IPS-NIHi11 (cell line): ENCODE data around the gene ACACB.

Experiments
- DNase-seq: peaks from one replicate; pipeline ENCODE4 v3.0.0; 2012; ENCODE audit warnings: mixed read lengths, low spot score

Gene ACACB

DNA sequence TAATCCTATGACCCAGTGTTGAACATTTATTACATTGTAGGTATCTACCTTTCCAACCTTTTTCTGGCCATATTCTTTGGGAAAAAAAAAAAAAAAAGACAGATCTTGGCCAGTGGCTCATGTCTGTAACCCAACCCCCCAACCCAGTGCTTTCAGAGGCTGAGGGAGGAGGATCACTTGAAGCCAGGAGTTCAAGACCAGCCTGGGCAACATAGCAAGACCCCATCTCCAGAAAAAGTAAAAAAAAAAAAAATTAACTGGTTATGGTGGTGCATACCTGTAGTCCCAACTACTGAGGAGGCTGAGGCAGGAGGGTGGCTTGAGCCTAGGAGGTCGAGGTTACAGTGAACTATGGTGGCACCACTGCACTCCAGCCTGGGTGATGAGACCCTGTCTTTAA is 58.1 kb downstream of the ACACB start:
- no peak for DNase-seq

DNA sequence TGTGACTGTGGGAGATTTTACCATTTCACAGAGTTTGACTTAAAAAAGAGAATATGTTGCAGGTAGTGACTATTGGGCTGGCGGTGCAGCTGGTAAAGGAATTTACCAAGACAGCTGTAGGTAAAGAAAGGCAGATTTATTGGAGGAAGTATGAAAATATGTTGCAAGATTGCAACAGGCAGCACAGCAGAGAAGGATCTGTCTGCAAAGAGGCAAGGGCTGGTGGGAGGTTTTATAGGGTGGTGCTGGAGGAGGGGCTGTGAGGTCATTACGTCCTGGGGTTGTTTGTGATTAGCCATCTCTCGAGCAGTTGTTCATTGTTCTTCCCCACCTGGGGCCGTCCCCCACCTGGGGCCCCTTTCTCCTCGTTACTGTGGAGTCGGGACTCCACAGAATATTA is 62.1 kb downstream of the ACACB start:
- no peak for DNase-seq

DNA sequence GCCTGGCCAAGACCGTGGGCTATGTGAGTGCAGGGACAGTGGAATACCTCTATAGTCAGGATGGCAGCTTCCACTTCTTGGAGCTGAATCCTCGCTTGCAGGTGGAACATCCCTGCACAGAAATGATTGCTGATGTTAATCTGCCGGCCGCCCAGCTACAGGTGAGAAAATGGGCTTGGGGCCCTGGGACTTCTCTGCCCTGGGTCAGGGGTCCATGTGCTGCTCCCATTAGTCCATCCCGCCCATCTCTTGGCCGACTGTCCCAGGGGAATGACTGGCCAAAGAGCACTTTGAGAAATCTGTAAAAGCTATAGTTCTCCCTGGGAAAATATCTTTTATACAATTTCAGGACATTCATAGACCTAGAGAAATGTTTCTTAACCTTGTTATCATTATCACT is 63.5 kb downstream of the ACACB start:
- no peak for DNase-seq

DNA sequence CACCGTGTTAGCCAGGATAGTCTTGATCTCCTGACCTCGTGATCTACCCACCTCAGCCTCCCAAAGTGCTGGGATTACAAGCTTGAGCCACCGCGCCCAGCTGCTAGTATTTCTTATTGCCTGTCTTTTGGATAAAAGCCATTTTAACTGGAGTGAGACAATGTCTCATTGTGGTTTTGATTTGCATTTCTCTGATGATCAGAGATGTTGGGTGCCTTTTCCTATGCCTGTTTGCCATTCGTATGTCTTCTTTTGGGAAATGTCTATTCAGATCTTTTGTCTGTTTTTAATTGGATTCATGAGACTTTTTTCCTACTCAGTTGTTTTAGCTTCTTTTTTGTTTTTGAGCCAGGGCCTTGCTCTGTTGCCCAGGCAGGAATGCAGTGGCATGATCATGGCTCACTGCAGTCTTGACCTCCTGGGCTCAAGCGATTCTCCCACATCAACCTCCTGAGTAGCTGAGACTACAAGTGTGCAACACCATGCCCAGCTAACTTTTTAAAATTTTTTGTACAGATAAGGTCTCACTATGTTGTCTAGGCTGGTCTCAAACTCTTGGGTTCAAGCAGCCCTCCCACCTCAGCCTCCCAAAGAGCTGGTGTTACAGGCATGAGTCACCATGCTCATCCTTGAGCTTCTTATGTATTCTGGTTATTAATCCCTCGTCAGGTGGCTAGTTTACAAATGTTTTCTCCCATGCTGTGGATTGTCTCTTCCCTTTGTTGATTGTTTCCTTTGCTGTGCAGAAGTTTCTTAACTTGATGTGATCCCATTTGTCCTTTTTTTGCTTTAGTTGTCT is 65.9 kb downstream of the ACACB start:
- no peak for DNase-seq

DNA sequence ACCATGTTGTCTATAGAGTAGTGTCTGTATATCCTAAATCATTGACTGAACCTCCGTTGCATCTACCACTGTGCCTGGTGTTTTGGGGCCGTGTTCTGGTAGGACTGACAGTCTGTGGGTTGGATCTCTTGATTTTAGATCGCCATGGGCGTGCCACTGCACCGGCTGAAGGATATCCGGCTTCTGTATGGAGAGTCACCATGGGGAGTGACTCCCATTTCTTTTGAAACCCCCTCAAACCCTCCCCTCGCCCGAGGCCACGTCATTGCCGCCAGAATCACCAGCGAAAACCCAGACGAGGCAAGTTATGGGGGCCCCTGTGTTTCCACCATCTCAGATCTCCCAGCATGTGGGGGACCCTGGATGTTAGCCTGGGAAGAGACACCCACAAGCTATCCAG is 69.1 kb downstream of the ACACB start:
- DNase-seq = no peak

DNA sequence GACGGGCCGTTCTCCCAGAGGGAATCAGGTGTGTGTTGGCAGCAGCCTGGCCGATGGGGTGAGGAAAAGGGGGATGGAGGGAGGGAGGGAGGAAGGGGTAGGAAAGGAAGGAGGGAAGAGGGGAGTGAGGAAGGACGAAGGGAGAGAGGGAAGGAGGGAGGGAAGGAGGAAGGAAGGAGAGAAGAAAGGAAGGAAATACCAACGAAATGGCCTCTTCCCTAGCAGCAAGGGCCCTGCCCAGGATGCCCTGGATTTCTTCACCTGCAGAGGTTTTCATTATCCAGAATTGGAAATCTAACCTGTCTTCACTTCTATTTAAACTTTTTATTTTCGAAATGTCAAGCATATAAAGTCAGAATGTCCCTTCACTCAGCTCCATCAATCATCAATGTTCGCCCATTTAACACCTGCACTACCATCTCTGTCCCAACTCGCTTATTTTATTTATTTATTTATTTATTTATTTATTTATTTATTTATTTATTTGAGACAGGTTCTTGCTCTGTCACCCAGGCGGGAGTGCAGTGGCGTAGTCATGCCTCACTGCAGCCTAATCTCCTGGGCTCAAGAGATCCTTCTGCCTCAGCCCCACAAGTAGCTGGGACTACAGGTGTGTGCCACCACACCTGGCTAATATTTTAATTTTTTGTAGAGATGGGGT is 70.7 kb downstream of the ACACB start:
- DNase-seq = no peak

DNA sequence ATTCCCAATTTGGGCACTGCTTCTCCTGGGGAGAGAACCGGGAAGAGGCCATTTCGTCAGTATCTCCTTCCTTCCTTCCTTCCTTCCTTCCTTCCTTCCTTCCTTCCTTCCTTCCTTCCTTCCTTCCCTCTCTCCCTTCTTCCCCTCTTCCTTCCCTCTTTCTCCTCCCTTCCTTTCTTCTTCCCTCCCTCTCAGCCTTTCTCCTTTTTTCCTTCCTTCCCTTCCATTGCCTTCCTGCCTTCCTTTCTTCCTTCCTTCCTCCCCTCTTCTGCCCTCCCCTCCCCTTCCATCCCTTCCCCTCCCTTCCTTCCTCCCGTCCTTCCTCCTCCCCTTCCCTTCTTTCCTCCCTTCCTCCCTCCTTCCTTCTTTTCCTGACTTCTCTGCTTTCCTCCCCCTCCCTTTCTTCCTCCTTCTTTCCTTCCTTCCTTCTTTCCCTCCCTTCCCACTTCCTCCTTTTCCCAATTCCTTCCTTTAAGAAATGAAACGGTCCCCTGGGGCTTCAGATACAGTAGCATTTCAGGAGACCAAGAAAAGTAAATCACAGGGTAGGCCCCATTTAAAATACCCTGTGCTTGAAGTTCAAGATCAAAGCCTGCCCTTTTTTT is 71.8 kb downstream of the ACACB start:
- DNase-seq = no peak

DNA sequence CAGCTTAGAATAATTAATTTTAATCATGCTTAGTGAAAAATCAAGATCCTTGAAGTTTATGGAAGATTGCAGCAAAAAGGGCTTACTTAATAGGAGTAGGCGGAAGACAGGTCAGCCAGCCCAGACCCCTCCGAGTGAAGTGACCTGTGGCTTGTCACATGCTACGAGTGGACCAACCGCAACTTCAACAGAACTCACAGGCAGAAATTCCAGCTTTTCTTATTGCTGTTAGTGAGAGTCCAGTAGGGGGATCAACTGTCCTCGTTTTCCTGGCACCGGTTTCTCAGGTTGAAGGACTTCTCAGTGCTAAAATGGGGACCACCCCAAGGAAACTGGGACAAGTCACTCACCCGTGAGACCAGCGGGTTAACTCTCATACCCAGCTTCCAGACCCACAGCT is 72.9 kb downstream of the ACACB start:
- no peak for DNase-seq

DNA sequence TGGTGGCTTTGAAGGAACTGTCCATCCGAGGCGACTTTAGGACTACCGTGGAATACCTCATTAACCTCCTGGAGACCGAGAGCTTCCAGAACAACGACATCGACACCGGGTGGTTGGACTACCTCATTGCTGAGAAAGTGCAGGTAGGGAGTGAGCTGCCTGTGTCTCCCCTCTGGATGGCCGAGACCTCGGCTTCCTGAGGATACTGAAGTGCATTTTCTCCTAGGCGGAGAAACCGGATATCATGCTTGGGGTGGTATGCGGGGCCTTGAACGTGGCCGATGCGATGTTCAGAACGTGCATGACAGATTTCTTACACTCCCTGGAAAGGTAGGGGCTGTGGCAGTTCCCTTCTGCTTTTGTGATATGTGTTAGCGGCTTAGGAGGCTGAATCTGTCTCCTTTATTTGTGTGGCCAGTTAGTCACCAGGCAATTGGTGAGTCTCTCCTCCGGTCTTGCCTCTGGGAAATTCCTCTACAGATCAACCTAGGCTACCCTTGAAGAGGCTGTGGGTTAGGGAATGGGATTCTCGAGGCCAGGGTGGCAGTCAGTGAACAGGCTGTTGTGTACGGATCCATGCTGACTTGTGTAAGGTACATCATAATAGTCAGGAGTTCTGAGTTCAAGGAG is 75.3 kb downstream of the ACACB start:
- no peak for DNase-seq

DNA sequence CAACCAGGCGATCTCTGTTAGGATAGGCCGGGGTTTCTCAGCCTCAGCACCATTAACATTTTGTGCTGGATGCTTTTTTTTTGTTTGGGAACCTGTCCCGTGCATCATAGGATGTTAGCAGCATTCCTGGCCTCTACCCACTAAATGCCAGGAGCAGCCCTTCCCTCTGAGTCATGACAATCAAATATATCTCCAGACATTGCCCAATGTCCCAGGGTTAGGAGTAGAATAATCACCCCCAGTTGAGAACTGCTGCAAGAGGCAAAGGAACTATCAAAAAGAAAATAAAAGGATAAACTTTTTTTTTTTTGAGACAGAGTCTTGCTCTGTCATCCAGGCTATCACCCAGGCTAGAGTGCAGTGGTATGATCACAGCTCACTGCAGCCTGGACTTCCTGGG is 76.0 kb downstream of the ACACB start:
- no peak for DNase-seq

DNA sequence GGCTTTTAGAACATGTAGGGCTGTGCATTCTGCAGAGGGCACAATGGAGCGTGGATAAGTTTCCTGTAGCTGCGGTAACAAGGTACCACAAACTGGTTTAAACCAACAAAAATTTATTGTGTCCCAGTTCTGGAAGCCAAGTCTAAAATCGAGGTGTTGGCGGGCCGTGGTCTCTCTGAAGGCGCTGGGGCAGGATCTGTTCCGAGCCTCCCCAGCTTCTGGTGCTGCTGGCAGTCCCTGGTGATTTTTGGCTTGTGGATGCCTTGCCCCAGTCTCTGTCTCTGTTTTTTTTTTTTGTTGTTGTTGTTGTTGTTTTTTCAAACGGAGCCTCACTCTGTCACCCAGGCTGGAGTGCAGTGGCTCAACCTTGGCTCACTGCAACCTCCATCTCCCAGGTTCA is 77.5 kb downstream of the ACACB start:
- no peak for DNase-seq

DNA sequence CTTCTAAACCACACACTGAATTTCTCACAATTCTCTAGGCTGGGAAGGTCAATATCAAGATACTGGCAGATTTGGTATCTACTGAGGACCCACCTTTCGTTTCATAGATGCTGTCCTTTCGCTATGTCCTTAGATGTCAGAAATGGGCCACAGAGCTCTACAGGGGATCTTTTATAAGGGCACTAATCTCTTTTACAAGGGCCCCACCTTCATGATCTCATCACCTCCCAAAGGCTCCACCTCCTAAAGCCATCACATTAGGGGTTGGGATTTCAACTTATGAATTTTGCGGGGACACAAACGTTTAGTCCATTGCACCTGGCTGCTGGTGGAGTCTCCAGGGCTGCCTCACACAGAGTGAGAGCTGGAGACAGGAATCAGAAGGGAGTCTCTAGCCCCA is 79.9 kb downstream of the ACACB start:
- DNase-seq = no peak

DNA sequence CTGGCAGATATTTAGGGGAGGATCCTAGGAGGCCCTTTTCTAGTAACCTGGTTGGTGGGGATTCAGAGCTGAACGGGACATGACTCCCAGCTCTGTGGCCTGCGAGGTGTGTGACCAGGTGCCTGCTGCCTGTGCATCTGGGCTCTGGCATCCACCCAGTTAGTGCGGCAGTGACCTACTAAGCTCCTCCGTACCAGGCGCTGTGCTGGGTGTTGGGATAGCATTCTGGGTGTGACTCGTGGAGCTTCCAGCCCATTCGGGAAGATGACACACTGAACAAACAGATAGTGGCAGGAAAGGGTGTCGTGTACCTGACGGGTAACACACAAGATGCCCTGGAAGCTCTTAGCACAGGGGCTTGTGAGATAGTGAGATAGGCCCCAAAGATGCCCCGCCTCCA is 80.9 kb downstream of the ACACB start:
- DNase-seq = no peak

DNA sequence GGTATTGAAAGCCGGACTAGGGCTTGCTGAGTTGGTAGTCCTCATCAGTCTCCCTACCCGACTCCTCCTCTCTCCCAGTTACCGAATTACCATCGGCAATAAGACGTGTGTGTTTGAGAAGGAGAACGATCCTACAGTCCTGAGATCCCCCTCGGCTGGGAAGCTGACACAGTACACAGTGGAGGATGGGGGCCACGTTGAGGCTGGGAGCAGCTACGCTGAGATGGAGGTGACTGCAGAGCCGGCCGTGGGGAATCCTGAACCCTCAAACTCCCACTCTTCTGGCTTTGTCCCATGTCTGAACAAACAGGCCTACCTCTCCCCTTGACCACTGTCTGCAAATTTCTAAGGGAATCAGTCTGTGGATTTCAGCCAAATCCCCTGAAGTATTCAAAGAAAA is 82.9 kb downstream of the ACACB start:
- no peak for DNase-seq

DNA sequence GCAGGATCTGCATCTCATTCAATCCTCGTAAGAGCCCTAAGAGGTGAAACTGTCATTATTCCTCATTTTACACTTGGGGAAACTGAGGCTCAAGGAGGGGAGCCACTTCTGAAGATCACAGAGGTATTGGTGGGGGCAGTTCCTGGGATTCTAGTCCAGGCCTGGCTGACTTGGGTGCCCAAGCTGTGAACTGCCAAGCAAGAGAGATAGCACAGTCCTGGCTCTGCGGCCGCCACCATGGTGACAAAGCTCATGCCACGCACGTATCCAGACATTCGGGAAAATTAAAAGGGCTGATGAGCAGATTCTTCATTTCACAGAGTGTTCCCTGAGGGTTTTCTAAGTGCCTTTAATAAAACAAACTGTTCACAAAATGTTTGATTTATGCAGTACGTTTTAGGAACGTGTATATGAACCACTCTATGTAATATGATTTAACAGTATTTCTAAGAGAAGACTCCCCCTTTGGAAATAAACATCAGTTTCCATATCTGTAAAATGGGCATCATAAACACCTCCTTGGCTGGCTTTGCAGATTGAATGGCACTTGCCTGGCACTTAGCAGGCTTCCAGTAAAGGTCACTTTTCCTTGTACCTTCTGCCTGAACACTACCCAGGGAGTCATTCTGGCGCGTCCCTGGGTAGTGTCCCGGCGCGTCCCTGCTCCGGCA is 84.6 kb downstream of the ACACB start:
- no peak for DNase-seq

DNA sequence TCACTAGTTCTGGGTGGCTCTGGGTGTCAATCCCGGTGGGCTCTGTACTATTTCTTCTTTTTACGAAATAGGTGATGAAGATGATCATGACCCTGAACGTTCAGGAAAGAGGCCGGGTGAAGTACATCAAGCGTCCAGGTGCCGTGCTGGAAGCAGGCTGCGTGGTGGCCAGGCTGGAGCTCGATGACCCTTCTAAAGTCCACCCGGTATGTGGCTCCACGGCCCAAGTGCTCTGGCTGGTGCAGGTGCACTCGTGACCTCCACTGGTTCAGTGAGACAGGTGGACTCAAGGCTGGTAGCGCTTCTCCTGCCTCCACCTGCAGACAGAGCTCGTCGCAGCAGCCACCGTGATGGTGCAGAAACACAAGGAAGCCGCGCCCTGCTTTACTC is 85.1 kb downstream of the ACACB start:
- DNase-seq = no peak

DNA sequence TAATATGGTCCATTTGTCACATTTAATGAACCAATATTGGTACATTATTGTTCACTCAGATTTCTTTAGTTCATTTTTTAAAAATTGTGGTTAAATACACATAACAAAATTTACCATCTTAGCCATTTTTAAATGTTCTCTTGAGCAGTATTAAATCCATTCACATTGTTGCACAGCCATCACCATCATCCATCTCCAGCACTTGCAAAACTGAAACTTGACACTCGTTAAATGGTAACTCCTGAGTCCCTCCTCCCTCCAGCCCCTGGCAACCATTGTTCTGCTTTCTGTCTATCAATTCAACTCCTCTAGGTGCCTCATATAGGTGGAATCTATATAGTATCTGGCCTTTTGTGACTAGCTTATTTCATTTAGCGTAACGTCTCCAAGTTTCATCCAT is 86.4 kb downstream of the ACACB start:
- no peak for DNase-seq

DNA sequence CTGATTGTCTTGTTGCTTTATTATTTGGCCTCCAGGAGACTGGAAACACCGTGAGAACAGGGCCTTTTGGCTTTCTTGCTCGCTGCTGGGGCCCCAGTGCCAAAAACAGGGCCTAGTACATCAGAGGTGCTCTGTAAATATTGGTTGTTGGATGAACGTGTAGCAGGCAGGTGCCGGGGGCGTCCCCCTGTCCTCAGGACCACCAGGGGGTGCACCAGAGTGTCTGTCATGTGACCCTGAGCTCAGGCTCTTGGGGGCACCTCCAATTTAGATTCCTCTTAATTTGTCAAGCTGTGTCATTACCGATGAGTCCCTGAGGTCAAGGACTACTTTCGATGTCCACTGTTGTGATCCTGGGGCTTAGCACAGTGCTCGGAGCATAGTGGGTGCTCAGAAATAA is 87.1 kb downstream of the ACACB start:
- DNase-seq = no peak

DNA sequence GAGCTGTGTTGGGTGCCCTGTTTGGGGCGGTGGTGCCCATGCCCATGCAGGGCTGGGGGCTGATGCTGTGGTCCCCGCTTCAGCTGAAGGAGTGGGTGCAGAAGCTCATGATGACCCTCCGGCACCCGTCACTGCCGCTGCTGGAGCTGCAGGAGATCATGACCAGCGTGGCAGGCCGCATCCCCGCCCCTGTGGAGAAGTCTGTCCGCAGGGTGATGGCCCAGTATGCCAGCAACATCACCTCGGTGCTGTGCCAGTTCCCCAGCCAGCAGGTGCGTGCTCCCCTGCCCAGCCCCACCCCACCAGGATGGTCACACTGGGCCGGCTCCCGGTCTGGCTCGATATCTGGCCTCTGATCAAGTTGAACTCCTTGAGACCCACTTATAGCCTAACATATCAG is 92.7 kb downstream of the ACACB start:
- no peak for DNase-seq

DNA sequence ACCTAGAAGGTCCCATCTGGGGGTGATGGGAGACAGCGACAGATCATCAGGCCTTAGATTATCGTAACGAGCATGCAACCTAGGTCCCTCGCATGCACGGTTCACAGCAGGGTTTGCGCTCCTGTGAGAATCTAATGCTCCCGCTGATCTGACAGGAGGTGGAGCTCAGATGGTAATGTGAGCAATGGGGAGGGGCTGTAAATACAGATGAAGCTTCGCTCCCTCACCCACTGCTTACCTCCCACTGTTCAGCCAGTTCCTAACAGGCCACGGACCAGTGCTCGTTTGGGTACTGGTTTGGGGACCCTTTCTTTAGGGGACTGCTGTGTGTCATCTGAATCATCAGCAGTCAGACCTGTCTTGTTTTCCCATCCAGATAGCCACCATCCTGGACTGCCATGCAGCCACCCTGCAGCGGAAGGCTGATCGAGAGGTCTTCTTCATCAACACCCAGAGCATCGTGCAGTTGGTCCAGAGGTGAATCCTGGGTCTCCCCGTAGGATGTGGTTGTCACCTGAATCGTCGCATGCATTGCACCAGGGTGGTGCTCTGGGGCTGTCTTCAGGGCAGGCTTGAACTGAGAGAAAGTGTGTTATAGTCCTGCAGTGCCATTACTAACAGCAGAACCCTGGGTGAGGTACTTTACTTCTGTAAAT is 96.2 kb downstream of the ACACB start:
- DNase-seq = no peak

DNA sequence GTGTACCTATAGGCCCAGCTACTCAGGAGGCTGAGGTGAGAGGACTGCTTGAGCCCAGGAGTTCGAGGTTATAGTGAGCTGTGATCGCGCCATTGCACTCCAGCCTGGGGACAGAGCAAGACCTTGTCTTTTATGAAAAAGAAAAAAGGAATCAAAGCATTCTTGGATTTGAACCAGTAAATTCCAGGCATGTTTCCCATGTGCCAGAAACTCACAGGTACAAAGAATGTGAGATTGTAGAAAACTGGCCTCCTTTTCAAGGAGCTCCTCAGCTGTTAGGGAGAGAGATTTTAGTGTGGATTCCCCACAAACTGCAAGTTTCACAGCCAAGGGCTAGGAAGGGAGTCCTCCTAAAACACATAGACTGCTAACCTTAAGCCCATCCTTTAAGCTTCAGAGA is 97.7 kb downstream of the ACACB start:
- no peak for DNase-seq

DNA sequence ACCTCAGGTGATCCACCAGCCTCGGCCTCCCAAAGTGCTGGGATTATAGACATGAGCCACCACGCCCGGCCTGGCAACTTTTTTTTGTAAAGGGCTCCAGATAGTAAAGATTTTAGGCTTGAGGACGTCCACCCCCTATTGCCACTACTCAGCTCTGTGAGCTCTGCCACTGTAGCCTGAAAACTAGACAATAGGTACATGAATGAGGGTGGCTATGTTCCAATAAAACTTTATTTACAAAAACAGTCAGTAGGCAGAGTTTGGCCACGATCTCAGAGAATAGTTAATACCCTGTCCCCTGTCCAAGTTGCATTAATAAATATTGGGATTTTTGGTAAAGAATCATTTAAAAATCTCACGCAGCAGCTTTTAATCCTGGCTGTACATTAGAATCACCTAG is 102.6 kb downstream of the ACACB start:
- DNase-seq = no peak
